SK-N-SH (cell line): ENCODE data around the gene ARID4B. TPM values are rescaled to one million over a fixed set of nuclear protein-coding genes. Genes with fewer than 3 reads are reported as not detected.
"Not testable (repeated sequence)": the region's sequence is repeated elsewhere in the genome, so short reads cannot be mapped to it uniquely, and the experiment has no call there.

Experiments
- CTCF ChIA-PET: fragments of 300-600, 350-600 bp; formaldehyde crosslinking; extraction: SDS; loops from one replicate; lab custom pipeline; 2021; lab: Yijun Ruan, JAX
- POLR2A ChIA-PET: fragments of 350-600 bp; sonication (Branson Sonifier 250); formaldehyde crosslinking; extraction: SDS; loops from one replicate; lab custom pipeline; 2020; ENCODE audit warnings: antibody characterized with exemption, inconsistent platforms; lab: Yijun Ruan, JAX
- DNase-seq: peaks from one replicate; pipeline ENCODE4 v3.0.0; 2012
- H2AFZ ChIP-seq: fragments of 200-600 bp; sonication (generic); 2 replicates; pipeline ENCODE4 v1.8.1; 2016; ENCODE audit warnings: antibody characterized with exemption, mild to moderate bottlenecking, low read depth
- H3F3A ChIP-seq: fragments of 200-600 bp; sonication (generic); replicated peaks from 2 replicates; pipeline ENCODE3; 2016; ENCODE audit warnings: antibody characterized with exemption, mild to moderate bottlenecking; ENCODE audit not compliant: insufficient read depth
- H3K27ac ChIP-seq, 2 experiments: fragments of 200-500 bp in 1 of 2; fragments of 200-600 bp in 1 of 2; sonication (Bioruptor generic) in 1 of 2; sonication (generic), shearing (Covaris generic) in 1 of 2; 2 replicates each; pipeline versions ENCODE4 v1.5.1 to v1.6.1; 2014 to 2016; ENCODE audit warnings: low read depth in 2 of 2, inconsistent platforms in 1 of 2, low read length in 1 of 2, mild to moderate bottlenecking in 1 of 2, mixed read lengths in 1 of 2
- H3K27me3 ChIP-seq: fragments of 200-600 bp; sonication (generic), shearing (Covaris generic); 2 replicates; pipeline ENCODE4 v1.6.1; 2016; ENCODE audit warnings: mixed run types; ENCODE audit not compliant: insufficient read depth
- H3K36me3 ChIP-seq, 2 experiments: fragments of 200-500 bp in 1 of 2; fragments of 200-600 bp in 1 of 2; sonication (Bioruptor generic) in 1 of 2; sonication (generic) in 1 of 2; replicated peaks in 1 of 2; 2 replicates each; pipeline versions ENCODE3 to v1.5.1; 2014 to 2016; ENCODE audit warnings: low read length in 1 of 2, mild to moderate bottlenecking in 1 of 2; ENCODE audit not compliant: insufficient read depth in 2 of 2, control insufficient read depth in 1 of 2
- H3K4me1 ChIP-seq, 2 experiments: fragments of 200-500 bp in 1 of 2; fragments of 200-600 bp in 1 of 2; sonication (Bioruptor generic) in 1 of 2; sonication (generic), shearing (Covaris generic) in 1 of 2; 2 replicates each; pipeline versions ENCODE4 v1.5.1 to v1.6.1; 2014 to 2016; ENCODE audit warnings: low read depth in 1 of 2, low read length in 1 of 2, mixed run types in 1 of 2; ENCODE audit not compliant: insufficient read depth in 2 of 2, control insufficient read depth in 1 of 2
- H3K4me2 ChIP-seq: fragments of 200-600 bp; sonication (generic), shearing (Covaris generic); 2 replicates; pipeline ENCODE4 v1.6.1; 2017; ENCODE audit warnings: mixed run types
- H3K4me3 ChIP-seq, 2 experiments: fragments of 200-500 bp in 1 of 2; fragments of 200-600 bp in 1 of 2; sonication (Bioruptor generic) in 1 of 2; sonication (generic), shearing (Covaris generic) in 1 of 2; 2 replicates each; pipeline versions ENCODE4 v1.5.1 to v1.8.1; 2014 to 2016; ENCODE audit warnings: low read depth in 2 of 2, inconsistent platforms in 1 of 2, low read length in 1 of 2, mild to moderate bottlenecking in 1 of 2, mixed read lengths in 1 of 2, moderate library complexity in 1 of 2
- H3K79me2 ChIP-seq: fragments of 200-600 bp; sonication (generic); 2 replicates; pipeline ENCODE4 v1.8.1; 2017; ENCODE audit warnings: mild to moderate bottlenecking; ENCODE audit not compliant: insufficient read depth
- H3K9ac ChIP-seq: fragments of 200-600 bp; sonication (generic); 2 replicates; pipeline ENCODE4 v1.6.1; 2017; ENCODE audit warnings: mixed run types
- H3K9me2 ChIP-seq: fragments of 200-600 bp; sonication (generic); 2 replicates; pipeline ENCODE4 v1.6.1; 2017; ENCODE audit warnings: mixed run types
- H3K9me3 ChIP-seq: fragments of 200-600 bp; sonication (generic); 2 replicates; pipeline ENCODE4 v1.6.1; 2017; ENCODE audit warnings: mixed run types, mild to moderate bottlenecking, moderate library complexity
- H4K20me1 ChIP-seq: fragments of 200-600 bp; sonication (generic); 2 replicates; pipeline ENCODE4 v1.6.1; 2017; ENCODE audit warnings: mild to moderate bottlenecking, mixed run types; ENCODE audit not compliant: insufficient read depth
- EP300 ChIP-seq, 2 experiments: IDR thresholded peaks; 2 replicates each; pipeline versions ENCODE4 v1.4.0 to v1.6.1; 2012; ENCODE audit warnings: borderline replicate concordance in 1 of 2, low read depth in 1 of 2, low read length in 1 of 2
- FOSL2 ChIP-seq: IDR thresholded peaks from 2 replicates; pipeline ENCODE4 v1.4.0; 2012; ENCODE audit warnings: low read depth, mild to moderate bottlenecking, moderate library complexity, borderline replicate concordance
- FOXM1 ChIP-seq: IDR thresholded peaks from 2 replicates; pipeline ENCODE4 v1.4.0; 2012; ENCODE audit warnings: low read depth, mild to moderate bottlenecking
- JUND ChIP-seq: IDR thresholded peaks from 2 replicates; pipeline ENCODE4 v1.4.0; 2012
- MXI1 ChIP-seq: IDR thresholded peaks from 2 replicates; pipeline ENCODE4 v1.6.1; 2012; ENCODE audit warnings: mild to moderate bottlenecking, low read depth, low read length, improper control_type of control experiment
- NFIC ChIP-seq: IDR thresholded peaks from 2 replicates; pipeline ENCODE4 v1.4.0; 2012; ENCODE audit warnings: borderline replicate concordance
- POLR2AphosphoS5 ChIP-seq: IDR thresholded peaks from 2 replicates; pipeline ENCODE4 v1.6.1; 2012; ENCODE audit warnings: low read depth, low read length
- SIN3A ChIP-seq: IDR thresholded peaks from 2 replicates; pipeline ENCODE4 v1.6.1; 2012; ENCODE audit warnings: low read depth, mild to moderate bottlenecking, low read length, moderate library complexity, borderline replicate concordance
- TCF12 ChIP-seq: IDR thresholded peaks from 2 replicates; pipeline ENCODE4 v1.4.0; 2012
- TEAD4 ChIP-seq: IDR thresholded peaks from 2 replicates; pipeline ENCODE4 v1.4.0; 2012; ENCODE audit warnings: mild to moderate bottlenecking, borderline replicate concordance; ENCODE audit not compliant: insufficient read depth
- WGBS: methylation state at CpG from one replicate; pipeline ENCODE4 v1.1.6; 2017; ENCODE audit warnings: low lambda C conversion rate; 5-methylcytosine and 5-hydroxymethylcytosine counted together
- polyA plus RNA-seq, 3 experiments: library from polyadenylated mRNA; depleted of rRNA; stranded (reverse); fragments of >200 nt; gene quantifications; 2 replicates each; pipeline ENCODE4 v1.2.3, GENCODE V29; 2012
- TF ChIP-seq, protein P1 (sequence below): fragments of 150-350 bp; IDR thresholded peaks from 2 replicates; pipeline ENCODE4 v1.6.1; 2017; ENCODE audit warnings: antibody characterized with exemption, low read length, low read depth, borderline replicate concordance
- TF ChIP-seq, protein P2 (sequence below): fragments of 150-350 bp; IDR thresholded peaks from 2 replicates; pipeline ENCODE4 v1.6.1; 2016; ENCODE audit warnings: mild to moderate bottlenecking, low read depth, low read length
- TF ChIP-seq, protein P3 (sequence below): fragments of 200-600 bp; sonication (generic); IDR thresholded peaks from 2 replicates; pipeline ENCODE4 v1.6.1; 2017; ENCODE audit warnings: antibody characterized with exemption, mild to moderate bottlenecking, moderate library complexity
- TF ChIP-seq, protein P4 (sequence below): IDR thresholded peaks from 2 replicates; pipeline ENCODE4 v1.6.1; 2012; ENCODE audit warnings: mild to moderate bottlenecking, low read depth, low read length, moderate library complexity

Gene ARID4B
- polyA plus RNA-seq, 1 of the 3 experiments (the other 2 are of a cell fraction), result 4.4 TPM

DNA sequence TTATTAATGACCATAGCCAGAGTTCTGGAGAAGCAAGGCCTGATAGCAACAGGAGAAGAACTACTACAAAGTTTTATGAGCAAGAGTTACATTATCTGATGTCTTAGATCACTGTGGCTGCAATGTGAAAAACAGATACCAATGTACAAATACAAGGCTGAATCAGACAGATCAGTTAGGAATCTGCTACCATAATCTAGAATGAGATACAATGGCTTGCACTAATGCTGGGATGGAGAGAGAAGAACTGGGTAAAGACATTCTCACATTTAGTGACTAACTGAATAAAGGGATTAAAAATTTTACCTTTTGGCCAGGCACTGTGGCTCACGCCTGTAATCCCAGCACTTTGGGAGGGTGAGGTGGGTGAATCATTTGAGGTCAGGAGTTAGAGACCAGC, 41.3 kb downstream of the ARID4B start (continued):
- TF ChIP-seq POLR2AphosphoS5, result no peak

DNA sequence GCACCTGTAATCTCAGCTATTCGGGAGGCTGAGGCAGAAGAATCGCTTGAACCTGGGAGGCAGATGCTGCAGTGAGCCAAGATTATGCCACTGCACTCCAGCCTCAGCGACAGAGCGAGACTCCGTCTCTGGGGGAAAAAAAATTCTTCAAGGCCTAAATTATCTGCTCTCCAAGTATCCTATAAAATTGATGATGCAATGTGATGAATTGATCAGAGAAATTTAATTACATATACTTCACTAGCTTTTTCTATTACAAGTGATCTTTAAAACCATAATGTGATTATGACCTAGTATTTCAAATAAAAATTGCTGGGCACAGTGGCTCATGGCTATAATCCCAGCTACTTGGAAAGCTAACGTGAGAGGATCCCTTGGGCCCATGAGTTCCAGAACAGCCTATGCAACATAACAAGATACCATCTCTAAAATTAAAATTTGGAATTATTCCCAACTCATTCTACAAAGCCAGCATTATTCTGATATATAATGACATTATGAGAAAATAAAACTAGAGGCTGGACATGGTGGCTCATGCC, 43.7 kb downstream of the ARID4B start:
- no peaks in the 10 kb centered on the region for H3K9me3 ChIP-seq
- no peak for TF ChIP-seq JUND
- TF ChIP-seq TEAD4, result no peak
- TF ChIP-seq TCF12, result no peak
- no peak for TF ChIP-seq FOSL2
- TF ChIP-seq FOXM1, result no peak
- TF ChIP-seq EP300 (IDR thresholded peaks at IDR 0.05; ENCODE audit: borderline replicate concordance in 1 of 2, low read depth in 1 of 2, low read length in 1 of 2), result no peak
- no peak for TF ChIP-seq NFIC
- TF ChIP-seq, protein P1, sequence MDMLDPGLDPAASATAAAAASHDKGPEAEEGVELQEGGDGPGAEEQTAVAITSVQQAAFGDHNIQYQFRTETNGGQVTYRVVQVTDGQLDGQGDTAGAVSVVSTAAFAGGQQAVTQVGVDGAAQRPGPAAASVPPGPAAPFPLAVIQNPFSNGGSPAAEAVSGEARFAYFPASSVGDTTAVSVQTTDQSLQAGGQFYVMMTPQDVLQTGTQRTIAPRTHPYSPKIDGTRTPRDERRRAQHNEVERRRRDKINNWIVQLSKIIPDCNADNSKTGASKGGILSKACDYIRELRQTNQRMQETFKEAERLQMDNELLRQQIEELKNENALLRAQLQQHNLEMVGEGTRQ, result no peak
- TF ChIP-seq, protein P2, sequence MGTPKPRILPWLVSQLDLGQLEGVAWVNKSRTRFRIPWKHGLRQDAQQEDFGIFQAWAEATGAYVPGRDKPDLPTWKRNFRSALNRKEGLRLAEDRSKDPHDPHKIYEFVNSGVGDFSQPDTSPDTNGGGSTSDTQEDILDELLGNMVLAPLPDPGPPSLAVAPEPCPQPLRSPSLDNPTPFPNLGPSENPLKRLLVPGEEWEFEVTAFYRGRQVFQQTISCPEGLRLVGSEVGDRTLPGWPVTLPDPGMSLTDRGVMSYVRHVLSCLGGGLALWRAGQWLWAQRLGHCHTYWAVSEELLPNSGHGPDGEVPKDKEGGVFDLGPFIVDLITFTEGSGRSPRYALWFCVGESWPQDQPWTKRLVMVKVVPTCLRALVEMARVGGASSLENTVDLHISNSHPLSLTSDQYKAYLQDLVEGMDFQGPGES, result no peak
- no peak for TF ChIP-seq SIN3A
- TF ChIP-seq, protein P3, sequence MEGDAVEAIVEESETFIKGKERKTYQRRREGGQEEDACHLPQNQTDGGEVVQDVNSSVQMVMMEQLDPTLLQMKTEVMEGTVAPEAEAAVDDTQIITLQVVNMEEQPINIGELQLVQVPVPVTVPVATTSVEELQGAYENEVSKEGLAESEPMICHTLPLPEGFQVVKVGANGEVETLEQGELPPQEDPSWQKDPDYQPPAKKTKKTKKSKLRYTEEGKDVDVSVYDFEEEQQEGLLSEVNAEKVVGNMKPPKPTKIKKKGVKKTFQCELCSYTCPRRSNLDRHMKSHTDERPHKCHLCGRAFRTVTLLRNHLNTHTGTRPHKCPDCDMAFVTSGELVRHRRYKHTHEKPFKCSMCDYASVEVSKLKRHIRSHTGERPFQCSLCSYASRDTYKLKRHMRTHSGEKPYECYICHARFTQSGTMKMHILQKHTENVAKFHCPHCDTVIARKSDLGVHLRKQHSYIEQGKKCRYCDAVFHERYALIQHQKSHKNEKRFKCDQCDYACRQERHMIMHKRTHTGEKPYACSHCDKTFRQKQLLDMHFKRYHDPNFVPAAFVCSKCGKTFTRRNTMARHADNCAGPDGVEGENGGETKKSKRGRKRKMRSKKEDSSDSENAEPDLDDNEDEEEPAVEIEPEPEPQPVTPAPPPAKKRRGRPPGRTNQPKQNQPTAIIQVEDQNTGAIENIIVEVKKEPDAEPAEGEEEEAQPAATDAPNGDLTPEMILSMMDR, result no peak
- TF ChIP-seq, protein P4, sequence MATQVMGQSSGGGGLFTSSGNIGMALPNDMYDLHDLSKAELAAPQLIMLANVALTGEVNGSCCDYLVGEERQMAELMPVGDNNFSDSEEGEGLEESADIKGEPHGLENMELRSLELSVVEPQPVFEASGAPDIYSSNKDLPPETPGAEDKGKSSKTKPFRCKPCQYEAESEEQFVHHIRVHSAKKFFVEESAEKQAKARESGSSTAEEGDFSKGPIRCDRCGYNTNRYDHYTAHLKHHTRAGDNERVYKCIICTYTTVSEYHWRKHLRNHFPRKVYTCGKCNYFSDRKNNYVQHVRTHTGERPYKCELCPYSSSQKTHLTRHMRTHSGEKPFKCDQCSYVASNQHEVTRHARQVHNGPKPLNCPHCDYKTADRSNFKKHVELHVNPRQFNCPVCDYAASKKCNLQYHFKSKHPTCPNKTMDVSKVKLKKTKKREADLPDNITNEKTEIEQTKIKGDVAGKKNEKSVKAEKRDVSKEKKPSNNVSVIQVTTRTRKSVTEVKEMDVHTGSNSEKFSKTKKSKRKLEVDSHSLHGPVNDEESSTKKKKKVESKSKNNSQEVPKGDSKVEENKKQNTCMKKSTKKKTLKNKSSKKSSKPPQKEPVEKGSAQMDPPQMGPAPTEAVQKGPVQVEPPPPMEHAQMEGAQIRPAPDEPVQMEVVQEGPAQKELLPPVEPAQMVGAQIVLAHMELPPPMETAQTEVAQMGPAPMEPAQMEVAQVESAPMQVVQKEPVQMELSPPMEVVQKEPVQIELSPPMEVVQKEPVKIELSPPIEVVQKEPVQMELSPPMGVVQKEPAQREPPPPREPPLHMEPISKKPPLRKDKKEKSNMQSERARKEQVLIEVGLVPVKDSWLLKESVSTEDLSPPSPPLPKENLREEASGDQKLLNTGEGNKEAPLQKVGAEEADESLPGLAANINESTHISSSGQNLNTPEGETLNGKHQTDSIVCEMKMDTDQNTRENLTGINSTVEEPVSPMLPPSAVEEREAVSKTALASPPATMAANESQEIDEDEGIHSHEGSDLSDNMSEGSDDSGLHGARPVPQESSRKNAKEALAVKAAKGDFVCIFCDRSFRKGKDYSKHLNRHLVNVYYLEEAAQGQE, result no peak
- no peak for TF ChIP-seq MXI1
- 92% methylated on average over 6 of the region's 6 CpGs for WGBS
- H3K9me2 ChIP-seq, result no peaks in the 10 kb centered on the region
- no peak for DNase-seq
- H4K20me1 ChIP-seq, result peaks cover 83% of the 10 kb centered on the region
- ChIA-PET POLR2A (no interaction called here), CTCF (interaction anchor here (0.7 to 1.3 kb wide), 4 partner anchors 7 to 157 kb away, joined by 3 to 4 read pairs (median 3); no protein-coding TSS in a partner anchor)
- peaks cover 7% of the 10 kb centered on the region for H3F3A ChIP-seq
- H3K36me3 ChIP-seq, result peaks cover 0 to 4% of the 10 kb centered on the region in 2 experiments
- peaks cover 99% of the 10 kb centered on the region for H3K79me2 ChIP-seq
- H3K9ac ChIP-seq, result no peak overlapping the region
- no peak overlapping the region for H3K4me3 ChIP-seq
- H3K27me3 ChIP-seq, result no peaks in the 10 kb centered on the region
- H3K4me2 ChIP-seq, result no peak overlapping the region
- no peak overlapping the region for H2AFZ ChIP-seq
- H3K27ac ChIP-seq, result no peak overlapping the region
- H3K4me1 ChIP-seq, result peaks cover 0 to 7% of the 10 kb centered on the region in 2 experiments; a peak in 2 of 4 replicates

DNA sequence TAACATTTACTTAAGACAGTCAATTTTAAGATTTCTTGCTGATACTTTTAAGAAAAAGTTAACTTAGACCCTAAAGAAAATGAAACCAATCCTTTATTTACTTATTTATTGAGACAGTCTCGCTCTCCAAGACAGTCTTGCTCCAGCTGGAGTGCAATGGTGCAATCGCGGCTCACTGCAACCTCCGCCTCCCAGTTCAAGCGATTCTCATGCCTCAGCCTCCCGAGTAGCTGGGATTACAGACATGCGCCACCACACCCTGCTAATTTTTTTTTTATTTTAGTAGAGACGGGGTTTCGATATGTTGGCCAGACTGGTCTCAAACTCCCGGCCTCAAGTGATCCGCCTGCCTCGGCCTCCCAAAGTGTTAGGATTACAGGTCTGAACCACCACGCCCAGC, 44.3 kb downstream of the ARID4B start:
- not testable (repeated sequence) for H3F3A ChIP-seq, H2AFZ ChIP-seq
- H4K20me1 ChIP-seq, result peaks cover 83% of the 10 kb centered on the region

More for the DNA sequence above, 44.3 kb downstream of the ARID4B start:
- H3K4me2 ChIP-seq, H3K9me3 ChIP-seq, H3K9ac ChIP-seq, POLR2A ChIA-PET, H3K9me2 ChIP-seq, H3K27me3 ChIP-seq, H3K4me3 ChIP-seq, H3K27ac ChIP-seq, DNase-seq, H3K4me1 ChIP-seq, H3K36me3 ChIP-seq: not testable (repeated sequence)
- H3K79me2 ChIP-seq, result peaks cover 99% of the 10 kb centered on the region
- WGBS, result 97% methylated on average over 13 of the region's 13 CpGs
- CTCF ChIA-PET, result interaction anchor here (1.0 to 1.3 kb wide), 3 partner anchors 8 to 12 kb away, joined by 3 to 4 read pairs (median 3); no protein-coding TSS in a partner anchor
